B cell (primary cell): ENCODE results near the gene MLLT6.

Experiments used
- EZH2 ChIP-seq: IDR thresholded peaks from 2 replicates; pipeline ENCODE4 v1.6.1; 2012; ENCODE audit warnings: borderline replicate concordance, low read depth, mild to moderate bottlenecking, moderate library complexity, low read length; ENCODE audit not compliant: insufficient read depth, poor library complexity, severe bottlenecking
- TF ChIP-seq, protein P1 (sequence below): fragments of 200-600 bp; IDR thresholded peaks from one replicate; pipeline ENCODE4 v1.8.0; 2022; ENCODE audit warnings: antibody characterized with exemption, mild to moderate bottlenecking

DNA sequence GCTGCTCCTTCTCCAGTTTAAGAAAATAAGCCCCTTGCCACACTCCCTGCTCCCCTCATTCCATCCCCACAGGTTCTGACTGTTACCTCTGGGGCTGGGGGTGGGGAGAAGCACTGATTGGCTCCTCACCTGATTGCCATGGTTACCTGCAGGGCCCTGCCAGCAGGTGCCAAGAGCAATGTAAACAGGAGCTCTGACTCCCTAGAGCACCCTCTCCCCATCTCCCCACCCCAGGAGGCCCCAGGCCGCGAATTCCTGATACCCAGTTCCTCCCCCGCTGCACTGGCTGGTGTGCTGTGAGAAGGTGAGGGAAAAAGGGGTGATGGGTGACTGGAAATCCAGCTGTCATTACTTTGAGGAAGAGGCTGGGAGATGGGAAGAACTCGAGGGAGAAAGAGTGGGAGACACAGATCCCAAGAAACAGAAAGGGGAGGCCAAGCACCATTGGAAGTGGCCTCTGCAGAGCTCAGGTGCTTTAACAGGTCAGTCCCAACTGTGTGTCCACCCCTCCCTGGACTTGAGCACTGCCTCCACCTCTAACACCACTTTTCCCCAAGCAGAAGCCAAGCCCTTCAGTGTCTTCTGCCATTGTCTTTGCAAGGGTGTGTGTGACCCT is 38.6 kb downstream of the MLLT6 start:
- TF ChIP-seq, protein P1, sequence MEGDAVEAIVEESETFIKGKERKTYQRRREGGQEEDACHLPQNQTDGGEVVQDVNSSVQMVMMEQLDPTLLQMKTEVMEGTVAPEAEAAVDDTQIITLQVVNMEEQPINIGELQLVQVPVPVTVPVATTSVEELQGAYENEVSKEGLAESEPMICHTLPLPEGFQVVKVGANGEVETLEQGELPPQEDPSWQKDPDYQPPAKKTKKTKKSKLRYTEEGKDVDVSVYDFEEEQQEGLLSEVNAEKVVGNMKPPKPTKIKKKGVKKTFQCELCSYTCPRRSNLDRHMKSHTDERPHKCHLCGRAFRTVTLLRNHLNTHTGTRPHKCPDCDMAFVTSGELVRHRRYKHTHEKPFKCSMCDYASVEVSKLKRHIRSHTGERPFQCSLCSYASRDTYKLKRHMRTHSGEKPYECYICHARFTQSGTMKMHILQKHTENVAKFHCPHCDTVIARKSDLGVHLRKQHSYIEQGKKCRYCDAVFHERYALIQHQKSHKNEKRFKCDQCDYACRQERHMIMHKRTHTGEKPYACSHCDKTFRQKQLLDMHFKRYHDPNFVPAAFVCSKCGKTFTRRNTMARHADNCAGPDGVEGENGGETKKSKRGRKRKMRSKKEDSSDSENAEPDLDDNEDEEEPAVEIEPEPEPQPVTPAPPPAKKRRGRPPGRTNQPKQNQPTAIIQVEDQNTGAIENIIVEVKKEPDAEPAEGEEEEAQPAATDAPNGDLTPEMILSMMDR, result no peak
- TF ChIP-seq EZH2, result no peak
